Endothelial cell of umbilical vein (primary cell): ENCODE measurements around the gene AK5. TPM values are rescaled to one million over a fixed set of nuclear protein-coding genes. Genes with fewer than 3 reads are reported as not detected.

Source experiments
- BruUV-seq: library from RNA; stranded (reverse); fragments of 400-500 nt; replicated peaks from 2 replicates; lab custom pipeline; 2021; lab: Mats Ljungman, UMichigan
- CTCF ChIA-PET: fragments of 300-600, 350-600 bp; sonication (Branson Sonifier 250); formaldehyde crosslinking; loops from one replicate; lab custom pipeline; 2021; ENCODE audit warnings: antibody characterized with exemption, inconsistent platforms; lab: Charles Lee
- POLR2A ChIA-PET: fragments of 300-600, 350-600 bp; sonication (Branson Sonifier 250); formaldehyde crosslinking; loops from one replicate; lab custom pipeline; 2021; ENCODE audit warnings: antibody characterized with exemption, inconsistent platforms; lab: Charles Lee
- DNase-seq: peaks from one replicate; pipeline ENCODE4 v3.0.0-alpha.2; 2011; ENCODE audit warnings: low read depth, low spot score
- FAIRE-seq: peaks from 2 replicates; lab custom pipeline; 2011; peaks lifted over from hg19 to GRCh38; lab: Jason Lieb, UNC
- H2AFZ ChIP-seq: 2 replicates; pipeline ENCODE4 v1.6.0; 2012; ENCODE audit warnings: low read depth, low read length, control low read depth, inconsistent platforms
- H3K27ac ChIP-seq: 2 replicates; pipeline ENCODE4 v1.5.1; 2011; ENCODE audit warnings: low read depth, mild to moderate bottlenecking, control low read depth, low read length, moderate library complexity; ENCODE audit not compliant: insufficient read depth
- H3K27me3 ChIP-seq, 2 experiments: 2 replicates each; pipeline versions ENCODE4 v1.6.0 to v1.6.1; 2011; ENCODE audit warnings: low read length in 2 of 2, mixed read lengths in 1 of 2; ENCODE audit not compliant: control insufficient read depth in 2 of 2, insufficient read depth in 2 of 2
- H3K36me3 ChIP-seq, 2 experiments: 2 replicates in 1 of 2; 3 replicates in 1 of 2; pipeline ENCODE4 v1.5.1; 2011; ENCODE audit warnings: low read length in 2 of 2, mild to moderate bottlenecking in 1 of 2, moderate library complexity in 1 of 2; ENCODE audit not compliant: control insufficient read depth in 2 of 2, insufficient read depth in 2 of 2; ENCODE audit errors: extremely low read depth in 1 of 2
- H3K4me1 ChIP-seq: 3 replicates; pipeline ENCODE4 v1.5.1; 2011; ENCODE audit warnings: mild to moderate bottlenecking, low read length; ENCODE audit not compliant: control insufficient read depth, insufficient read depth; ENCODE audit errors: extremely low read depth
- H3K4me2 ChIP-seq: 2 replicates; pipeline ENCODE4 v1.6.1; 2011; ENCODE audit warnings: low read length, control low read depth, mixed read lengths; ENCODE audit not compliant: insufficient read depth
- H3K4me3 ChIP-seq, 3 experiments: fragments of 200-600 bp in 1 of 3; sonication (generic), shearing (Covaris generic) in 1 of 3; replicated peaks in 1 of 3; 2 replicates each; pipeline ENCODE4 v1.5.1; 2011 to 2016; ENCODE audit warnings: control low read depth in 3 of 3, low read length in 3 of 3, mild to moderate bottlenecking in 2 of 3, inconsistent platforms in 1 of 3, low read depth in 1 of 3, moderate library complexity in 1 of 3; ENCODE audit not compliant: insufficient read depth in 1 of 3
- H3K79me2 ChIP-seq: 2 replicates; pipeline ENCODE4 v1.6.0; 2012; ENCODE audit warnings: low read length, inconsistent platforms; ENCODE audit not compliant: control insufficient read depth, insufficient read depth
- H3K9ac ChIP-seq: replicated peaks from 2 replicates; pipeline ENCODE3; 2011; ENCODE audit warnings: low read length, control low read depth; ENCODE audit not compliant: insufficient read depth; ENCODE audit errors: extremely low read depth
- H3K9me1 ChIP-seq: replicated peaks from 3 replicates; pipeline ENCODE4 v1.6.0; 2011; ENCODE audit warnings: mild to moderate bottlenecking, low read length; ENCODE audit not compliant: control insufficient read depth, insufficient read depth; ENCODE audit errors: extremely low read depth
- H3K9me3 ChIP-seq: replicated peaks from 2 replicates; pipeline ENCODE4 v1.5.1; 2012; ENCODE audit warnings: low read length, inconsistent platforms; ENCODE audit not compliant: control insufficient read depth, insufficient read depth
- H4K20me1 ChIP-seq: replicated peaks from 2 replicates; pipeline ENCODE3; 2011; ENCODE audit warnings: mild to moderate bottlenecking, low read length; ENCODE audit not compliant: control insufficient read depth, insufficient read depth; ENCODE audit errors: extremely low read depth
- CTCF ChIP-seq, 2 donors: IDR thresholded peaks; 1 replicate in 1 of 2; 2 replicates in 1 of 2; pipeline ENCODE4 v1.5.1; 2011; ENCODE audit warnings: low read length in 2 of 2, mild to moderate bottlenecking in 2 of 2, moderate library complexity in 2 of 2, control low read depth in 1 of 2, inconsistent platforms in 1 of 2, low read depth in 1 of 2; ENCODE audit not compliant: insufficient read depth in 1 of 2; ENCODE audit errors: extremely low read depth in 1 of 2
- FOS ChIP-seq: IDR thresholded peaks from 2 replicates; pipeline ENCODE4 v1.6.1; 2011; ENCODE audit warnings: mild to moderate bottlenecking, low read length, moderate library complexity, borderline replicate concordance; ENCODE audit not compliant: insufficient read depth
- GATA2 ChIP-seq: IDR thresholded peaks from 2 replicates; pipeline ENCODE4 v1.7.0; 2011; ENCODE audit warnings: low read depth, mild to moderate bottlenecking, moderate library complexity, mixed read lengths, low read length; ENCODE audit not compliant: insufficient read length, insufficient read depth
- JUN ChIP-seq: IDR thresholded peaks from 2 replicates; pipeline ENCODE4 v1.6.1; 2011; ENCODE audit warnings: borderline replicate concordance, low read depth; ENCODE audit not compliant: insufficient read length, insufficient read depth
- MAX ChIP-seq: IDR thresholded peaks from 2 replicates; pipeline ENCODE4 v1.6.1; 2011; ENCODE audit not compliant: insufficient read depth, insufficient read length
- MYC ChIP-seq: IDR thresholded peaks from one replicate; pipeline ENCODE4 v1.6.1; 2011; ENCODE audit warnings: mild to moderate bottlenecking, low read depth, low read length
- POLR2A ChIP-seq: IDR thresholded peaks from 2 replicates; pipeline ENCODE4 v1.6.1; 2012; ENCODE audit warnings: low read depth, mild to moderate bottlenecking, control low read depth, low read length
- POLR2AphosphoS5 ChIP-seq: IDR thresholded peaks from 2 replicates; pipeline ENCODE4 v1.6.1; 2012; ENCODE audit warnings: low read depth, mild to moderate bottlenecking, control low read depth, low read length, moderate library complexity; ENCODE audit not compliant: insufficient read depth
- dilution Hi-C: fragments of 300-500 bp; cut with MboI; formaldehyde crosslinking; loops from one replicate; pipeline ENCODE4 v1.15.0; 2019; ENCODE audit warnings: low sequenced_read_pairs; ENCODE audit not compliant: extremely low pct_ligation_motif_present
- intact Hi-C: fragments of 100-400 bp; cut with micrococcal nuclease; formaldehyde crosslinking; loops from one replicate; pipeline ENCODE4 v1.10.0; 2022
- polyA plus RNA-seq, 4 experiments: library from polyadenylated mRNA; depleted of rRNA in 3 of 4; stranded (reverse) in 3 of 4; unstranded in 1 of 4; fragments of >200 nt; gene quantifications; 2 replicates each; pipeline versions ENCODE4 v1.2.1 to v1.2.3, GENCODE V29; 2011 to 2012; ENCODE audit warnings: missing spikeins in 1 of 4
- total RNA-seq: library from RNA; stranded (reverse); gene quantifications from 2 replicates; pipeline ENCODE4 v1.2.3, GENCODE V29; 2021

AK5 gene
- total and polyA plus RNA-seq, 2 donors (not counting 3 experiments of a cell fraction or from before 2014, with no cell fraction given): 5.0 to 7.5 TPM

GRCh38 chr1:77494026-77494425, 212.2 kb downstream of the AK5 start:
- Histone ChIP-seq H3K4me2 (no peak overlapping the region), H4K20me1 (no peaks in the 10 kb centered on the region), H3K36me3 (no peaks in the 10 kb centered on the region), H3K9me3 (no peaks in the 10 kb centered on the region), H2AFZ (no peak overlapping the region), H3K9me1 (no peaks in the 10 kb centered on the region), H3K27ac (no peak overlapping the region), H3K4me3 (no peak overlapping the region), H3K79me2 (no peaks in the 10 kb centered on the region), H3K9ac (no peak overlapping the region), H3K27me3 (no peaks in the 10 kb centered on the region), H3K4me1 (no peaks in the 10 kb centered on the region)
- ChIA-PET POLR2A (no interaction called here), CTCF (no interaction called here)
- intact Hi-C loops: no loop called here
- FAIRE-seq (no peak), DNase-seq (no peak)
- dilution Hi-C loops: no loop called here
- TF ChIP-seq MYC (no peak), CTCF (IDR thresholded peaks at IDR 0.05; ENCODE audit: extremely low read depth in 1 of 2, insufficient read depth in 1 of 2, low read depth in 1 of 2, low read length in 2 of 2) (no peak), JUN (no peak)
- no TSS peak for BruUV-seq

- H2AFZ ChIP-seq: peak overlapping the region; percentile 47
- DNase-seq (peak; percentile 51), FAIRE-seq (no peak)
- peaks cover 4% of the 10 kb centered on the region for H3K4me1 ChIP-seq
- H3K27me3 ChIP-seq: no peaks in the 10 kb centered on the region
- BruUV-seq: no TSS peak
- intact Hi-C loops: no loop called here
- no peaks in the 10 kb centered on the region for H4K20me1 ChIP-seq
- no peak overlapping the region for H3K9ac ChIP-seq
- CTCF ChIA-PET: no interaction called here
- no peaks in the 10 kb centered on the region for H3K36me3 ChIP-seq
- H3K4me3 ChIP-seq: no peak overlapping the region
- TF ChIP-seq JUN (no peak), CTCF (IDR thresholded peaks at IDR 0.05; ENCODE audit: extremely low read depth in 1 of 2, insufficient read depth in 1 of 2, low read depth in 1 of 2, low read length in 2 of 2) (no peak), POLR2A (no peak), POLR2AphosphoS5 (no peak), MAX (no peak), FOS (no peak), GATA2 (no peak), MYC (no peak)
- no peaks in the 10 kb centered on the region for H3K9me1 ChIP-seq
- no peaks in the 10 kb centered on the region for H3K9me3 ChIP-seq
- no peak overlapping the region for H3K4me2 ChIP-seq
- H3K79me2 ChIP-seq: no peaks in the 10 kb centered on the region
- no peak overlapping the region for H3K27ac ChIP-seq
- dilution Hi-C loops: no loop called here
- POLR2A ChIA-PET: no interaction called here
Measured at GRCh38 chr1:77498918-77499317, 217.1 kb downstream of the AK5 start.
